ENCODE measurements around the gene LMBRD2. TPM values are rescaled to one million over a fixed set of nuclear protein-coding genes. Genes with fewer than 3 reads are reported as not detected.
A peak's percentile ranks its signal among the peaks of the same experiment; 100 is the strongest.

LMBRD2 gene
- polyA plus RNA-seq, 4 donors, result 1.6 to 23.5 (median 3.5) TPM

GRCh38 chr5:36180556-36181350 is 29.1 kb upstream of the LMBRD2 start:
- Histone ChIP-seq H3K4me1 (ENCODE audit: control insufficient read depth in 3 of 3, insufficient read depth in 2 of 3, low read depth in 1 of 3, low read length in 2 of 3) (no peaks in the 10 kb centered on the region), H3K36me3 (ENCODE audit: control insufficient read depth in 3 of 3, insufficient read depth in 2 of 3, low read depth in 1 of 3, low read length in 3 of 3) (peaks cover 2 to 3% (median 2%) of the 10 kb centered on the region in 3 donors), H3K9me3 (ENCODE audit: control insufficient read depth in 2 of 2, insufficient read depth in 1 of 2, low read depth in 1 of 2, low read length in 1 of 2) (no peaks in the 10 kb centered on the region), H3K27ac (ENCODE audit: low read depth in 1 of 3, low read length in 2 of 3) (no peak overlapping the region), H3K27me3 (ENCODE audit: control insufficient read depth in 3 of 3, insufficient read depth in 3 of 3, low read length in 3 of 3) (no peaks in the 10 kb centered on the region), H3K4me3 (ENCODE audit: low read depth in 1 of 3, low read length in 3 of 3) (no peak overlapping the region)
- DNase-seq, result no peak
- no peak for FAIRE-seq
- WGBS, 3 donors, result 81 to 89% (median 84%) methylated on average over 2 of the region's 2 CpGs

GRCh38 chr5:36179950-36180349 is 28.3 kb upstream of the LMBRD2 start:
- DNase-seq (no peak), FAIRE-seq (no peak)
- peaks cover 2 to 3% (median 2%) of the 10 kb centered on the region in 3 donors for H3K36me3 ChIP-seq (ENCODE audit: control insufficient read depth in 3 of 3, insufficient read depth in 2 of 3, low read depth in 1 of 3, low read length in 3 of 3)
- H3K4me3 ChIP-seq (ENCODE audit: low read depth in 1 of 3, low read length in 3 of 3), result no peak overlapping the region
- H3K9me3 ChIP-seq (ENCODE audit: control insufficient read depth in 2 of 2, insufficient read depth in 1 of 2, low read depth in 1 of 2, low read length in 1 of 2), result no peaks in the 10 kb centered on the region
- 77 to 88% (median 88%) methylated on average over 4 of the region's 4 CpGs for WGBS, 3 donors
- no peak overlapping the region for H3K27ac ChIP-seq (ENCODE audit: low read depth in 1 of 3, low read length in 2 of 3)
- H3K27me3 ChIP-seq (ENCODE audit: control insufficient read depth in 3 of 3, insufficient read depth in 3 of 3, low read length in 3 of 3), result no peaks in the 10 kb centered on the region
- H3K4me1 ChIP-seq (ENCODE audit: control insufficient read depth in 3 of 3, insufficient read depth in 2 of 3, low read depth in 1 of 3, low read length in 2 of 3), result no peaks in the 10 kb centered on the region

GRCh38 chr5:36178524-36178890 is 26.8 kb upstream of the LMBRD2 start:
- Histone ChIP-seq H3K4me3 (ENCODE audit: low read depth in 1 of 3, low read length in 3 of 3) (no peak overlapping the region), H3K4me1 (ENCODE audit: control insufficient read depth in 3 of 3, insufficient read depth in 2 of 3, low read depth in 1 of 3, low read length in 2 of 3) (no peaks in the 10 kb centered on the region), H3K27me3 (ENCODE audit: control insufficient read depth in 3 of 3, insufficient read depth in 3 of 3, low read length in 3 of 3) (no peaks in the 10 kb centered on the region), H3K9me3 (ENCODE audit: control insufficient read depth in 2 of 2, insufficient read depth in 1 of 2, low read depth in 1 of 2, low read length in 1 of 2) (no peaks in the 10 kb centered on the region), H3K36me3 (ENCODE audit: control insufficient read depth in 3 of 3, insufficient read depth in 2 of 3, low read depth in 1 of 3, low read length in 3 of 3) (peaks cover 2 to 8% (median 5%) of the 10 kb centered on the region in 3 donors), H3K27ac (ENCODE audit: low read depth in 1 of 3, low read length in 2 of 3) (no peak overlapping the region)
- 96 to 100% (median 98%) methylated on average over 3 of the region's 3 CpGs for WGBS, 3 donors
- FAIRE-seq (no peak), DNase-seq (no peak)

- peaks cover 2 to 10% (median 5%) of the 10 kb centered on the region in 3 donors for H3K36me3 ChIP-seq (ENCODE audit: control insufficient read depth in 3 of 3, insufficient read depth in 2 of 3, low read depth in 1 of 3, low read length in 3 of 3)
- WGBS, 3 donors, result 60 to 70% (median 67%) methylated on average over 2 of the region's 2 CpGs
- H3K4me1 ChIP-seq (ENCODE audit: control insufficient read depth in 3 of 3, insufficient read depth in 2 of 3, low read depth in 1 of 3, low read length in 2 of 3), result no peaks in the 10 kb centered on the region
- FAIRE-seq (peak; percentile 26), DNase-seq (peak; percentile 32 to 54)
- no peaks in the 10 kb centered on the region for H3K27me3 ChIP-seq (ENCODE audit: control insufficient read depth in 3 of 3, insufficient read depth in 3 of 3, low read length in 3 of 3)
- no peak overlapping the region for H3K4me3 ChIP-seq (ENCODE audit: low read depth in 1 of 3, low read length in 3 of 3)
- H3K27ac ChIP-seq (ENCODE audit: low read depth in 1 of 3, low read length in 2 of 3), result no peak overlapping the region
- H3K9me3 ChIP-seq (ENCODE audit: control insufficient read depth in 2 of 2, insufficient read depth in 1 of 2, low read depth in 1 of 2, low read length in 1 of 2), result no peaks in the 10 kb centered on the region
These were observed 26.2 kb upstream of the LMBRD2 start for GRCh38 chr5:36177715-36178523.

GRCh38 chr5:36177154-36177553 is 25.5 kb upstream of the LMBRD2 start:
- H3K9me3 ChIP-seq (ENCODE audit: control insufficient read depth in 2 of 2, insufficient read depth in 1 of 2, low read depth in 1 of 2, low read length in 1 of 2), result no peaks in the 10 kb centered on the region

GRCh38 chr5:36175043-36175442 is 23.4 kb upstream of the LMBRD2 start:
- 79 to 85% (median 85%) methylated on average over 5 of the region's 5 CpGs for WGBS, 3 donors
- DNase-seq, result no peak
- Histone ChIP-seq H3K4me1 (ENCODE audit: control insufficient read depth in 3 of 3, insufficient read depth in 2 of 3, low read depth in 1 of 3, low read length in 2 of 3) (no peaks in the 10 kb centered on the region), H3K9me3 (ENCODE audit: control insufficient read depth in 2 of 2, insufficient read depth in 1 of 2, low read depth in 1 of 2, low read length in 1 of 2) (no peaks in the 10 kb centered on the region), H3K27ac (ENCODE audit: low read depth in 1 of 3, low read length in 2 of 3) (no peak overlapping the region), H3K4me3 (ENCODE audit: low read depth in 1 of 3, low read length in 3 of 3) (no peak overlapping the region), H3K27me3 (ENCODE audit: control insufficient read depth in 3 of 3, insufficient read depth in 3 of 3, low read length in 3 of 3) (no peaks in the 10 kb centered on the region), H3K36me3 (ENCODE audit: control insufficient read depth in 3 of 3, insufficient read depth in 2 of 3, low read depth in 1 of 3, low read length in 3 of 3) (peaks cover 7 to 15% (median 9%) of the 10 kb centered on the region in 3 donors)
- FAIRE-seq, result no peak

More at GRCh38 chr5:36177154-36177553, 25.5 kb upstream of the LMBRD2 start:
- H3K4me1 ChIP-seq (ENCODE audit: control insufficient read depth in 3 of 3, insufficient read depth in 2 of 3, low read depth in 1 of 3, low read length in 2 of 3), result no peaks in the 10 kb centered on the region
- no peak overlapping the region for H3K4me3 ChIP-seq (ENCODE audit: low read depth in 1 of 3, low read length in 3 of 3)
- DNase-seq (no peak), FAIRE-seq (no peak)
- H3K36me3 ChIP-seq (ENCODE audit: control insufficient read depth in 3 of 3, insufficient read depth in 2 of 3, low read depth in 1 of 3, low read length in 3 of 3), result peaks cover 2 to 12% (median 5%) of the 10 kb centered on the region in 3 donors
- no peaks in the 10 kb centered on the region for H3K27me3 ChIP-seq (ENCODE audit: control insufficient read depth in 3 of 3, insufficient read depth in 3 of 3, low read length in 3 of 3)
- no peak overlapping the region for H3K27ac ChIP-seq (ENCODE audit: low read depth in 1 of 3, low read length in 2 of 3)
- WGBS, 3 donors, result 67 to 86% (median 79%) methylated on average over 2 of the region's 2 CpGs

GRCh38 chr5:36174119-36174518 is 22.4 kb upstream of the LMBRD2 start:
- DNase-seq, result no peak
- no peak for FAIRE-seq
- no peaks in the 10 kb centered on the region for H3K4me1 ChIP-seq (ENCODE audit: control insufficient read depth in 3 of 3, insufficient read depth in 2 of 3, low read depth in 1 of 3, low read length in 2 of 3)
- no peaks in the 10 kb centered on the region for H3K27me3 ChIP-seq (ENCODE audit: control insufficient read depth in 3 of 3, insufficient read depth in 3 of 3, low read length in 3 of 3)
- peaks cover 7 to 15% (median 9%) of the 10 kb centered on the region in 3 donors for H3K36me3 ChIP-seq (ENCODE audit: control insufficient read depth in 3 of 3, insufficient read depth in 2 of 3, low read depth in 1 of 3, low read length in 3 of 3)
- no peak overlapping the region for H3K4me3 ChIP-seq (ENCODE audit: low read depth in 1 of 3, low read length in 3 of 3)
- H3K9me3 ChIP-seq (ENCODE audit: control insufficient read depth in 2 of 2, insufficient read depth in 1 of 2, low read depth in 1 of 2, low read length in 1 of 2), result no peaks in the 10 kb centered on the region
- 74 to 90% (median 83%) methylated on average over 3 of the region's 3 CpGs for WGBS, 3 donors
- H3K27ac ChIP-seq (ENCODE audit: low read depth in 1 of 3, low read length in 2 of 3), result peak overlapping the region in 1 of 3 donors; percentile 29

- no peak for DNase-seq
- 74 to 88% (median 83%) methylated on average over 2 of the region's 2 CpGs for WGBS, 3 donors
- Histone ChIP-seq H3K27ac (ENCODE audit: low read depth in 1 of 3, low read length in 2 of 3) (no peak overlapping the region), H3K4me1 (ENCODE audit: control insufficient read depth in 3 of 3, insufficient read depth in 2 of 3, low read depth in 1 of 3, low read length in 2 of 3) (no peaks in the 10 kb centered on the region), H3K27me3 (ENCODE audit: control insufficient read depth in 3 of 3, insufficient read depth in 3 of 3, low read length in 3 of 3) (no peaks in the 10 kb centered on the region), H3K9me3 (ENCODE audit: control insufficient read depth in 2 of 2, insufficient read depth in 1 of 2, low read depth in 1 of 2, low read length in 1 of 2) (no peaks in the 10 kb centered on the region), H3K4me3 (ENCODE audit: low read depth in 1 of 3, low read length in 3 of 3) (no peak overlapping the region), H3K36me3 (ENCODE audit: control insufficient read depth in 3 of 3, insufficient read depth in 2 of 3, low read depth in 1 of 3, low read length in 3 of 3) (peaks cover 8 to 17% (median 11%) of the 10 kb centered on the region in 3 donors)
- no peak for FAIRE-seq
These were observed 21.7 kb upstream of the LMBRD2 start for GRCh38 chr5:36173426-36173825.
